AG09309 (cell line): ENCODE measurements around the gene ABHD5.

Experiments used
- DNase-seq: peaks from one replicate; pipeline ENCODE4 v3.0.0-alpha.2; 2010; ENCODE audit warnings: low read depth
- H3K4me3 ChIP-seq: 2 replicates; pipeline ENCODE4 v1.5.1; 2011; ENCODE audit warnings: mild to moderate bottlenecking, low read depth, low read length, moderate library complexity; ENCODE audit not compliant: control insufficient read depth
- CTCF ChIP-seq: IDR thresholded peaks from 2 replicates; pipeline ENCODE4 v1.5.1; 2011; ENCODE audit warnings: mild to moderate bottlenecking, low read depth, low read length, inconsistent platforms; ENCODE audit not compliant: insufficient read depth, control insufficient read depth; ENCODE audit errors: missing control alignments

Gene ABHD5

DNA sequence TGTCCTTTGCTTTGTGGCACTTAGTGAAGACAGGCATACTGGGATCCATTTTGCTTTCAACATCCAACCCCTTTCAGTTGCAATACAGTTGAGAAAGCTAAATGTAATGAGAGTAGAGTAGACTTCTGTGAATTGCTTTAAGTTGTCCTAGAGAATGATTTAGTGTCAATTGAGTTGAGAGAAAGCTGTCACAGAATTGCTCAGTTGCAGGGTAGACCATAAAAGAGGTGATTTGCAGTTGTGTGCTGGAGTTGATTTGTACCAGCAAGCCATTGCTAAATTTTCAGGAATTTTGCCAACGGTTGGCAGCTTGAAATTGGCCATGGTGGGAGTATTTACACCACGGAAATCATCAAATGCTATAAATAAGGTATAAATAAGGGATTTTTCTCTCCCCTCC is 2.2 kb downstream of the ABHD5 start:
- no peak overlapping the region for H3K4me3 ChIP-seq
- DNase-seq: no peak
- no peak for TF ChIP-seq CTCF

DNA sequence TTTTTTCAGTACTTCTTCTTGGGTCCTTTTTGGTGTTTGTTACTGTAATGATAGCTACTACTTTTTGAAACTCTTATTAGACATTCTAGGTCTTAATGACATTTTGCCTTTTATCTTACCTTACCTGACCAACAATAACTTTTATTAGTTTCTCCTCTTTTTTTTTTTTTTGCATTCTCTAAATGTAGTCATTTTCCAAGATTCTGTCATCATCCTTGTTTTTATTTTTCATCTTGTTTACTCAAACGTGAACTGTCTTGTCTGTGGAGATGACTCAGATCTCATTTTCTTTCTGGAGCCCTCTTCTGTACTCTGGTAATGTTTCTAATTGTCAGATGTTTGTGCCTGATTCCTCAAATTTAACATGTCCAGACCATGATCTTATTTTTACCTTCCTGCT is 2.9 kb downstream of the ABHD5 start:
- no peak overlapping the region for H3K4me3 ChIP-seq
- no peak for TF ChIP-seq CTCF
- no peak for DNase-seq

DNA sequence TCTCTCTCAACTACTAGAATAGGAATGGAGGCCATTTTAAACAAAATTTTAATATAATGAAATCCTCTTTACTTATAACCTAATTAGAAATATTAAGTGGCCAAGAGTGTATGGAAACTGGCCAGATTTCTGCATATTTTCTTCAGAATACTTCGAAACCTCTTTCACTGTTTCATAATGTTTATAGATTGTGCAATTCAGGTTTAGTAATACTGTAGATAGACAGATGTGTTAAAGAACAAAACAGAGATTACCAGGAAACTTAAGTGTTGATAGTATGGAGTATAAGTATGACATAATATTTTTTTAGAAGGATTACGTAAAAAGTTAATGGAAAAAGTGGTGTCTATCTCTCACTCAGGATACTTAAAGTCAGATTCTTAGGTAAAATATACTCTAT is 4.7 kb downstream of the ABHD5 start:
- no peak for TF ChIP-seq CTCF
- DNase-seq: peak; percentile 32
- no peak overlapping the region for H3K4me3 ChIP-seq

GRCh38 chr3:43695863-43696262 is 5.1 kb downstream of the ABHD5 start:
- no peak for DNase-seq
- no peak for TF ChIP-seq CTCF
- H3K4me3 ChIP-seq: no peak overlapping the region

GRCh38 chr3:43696441-43696840 is 5.7 kb downstream of the ABHD5 start:
- no peak overlapping the region for H3K4me3 ChIP-seq
- no peak for DNase-seq
- TF ChIP-seq CTCF: no peak

GRCh38 chr3:43696881-43697280 is 6.1 kb downstream of the ABHD5 start:
- DNase-seq: no peak
- no peak overlapping the region for H3K4me3 ChIP-seq
- no peak for TF ChIP-seq CTCF

- peak; percentile 31 for TF ChIP-seq CTCF
- no peak for DNase-seq
Observed at GRCh38 chr3:43699864-43700263, 9.1 kb downstream of the ABHD5 start.

More at GRCh38 chr3:43699864-43700263, 9.1 kb downstream of the ABHD5 start:
- H3K4me3 ChIP-seq: no peak overlapping the region
